HepG2 (cell line): ENCODE data around the gene C4orf36.

ENCODE experiments used
- CBFB ChIP-seq: sonication (generic); formaldehyde crosslinking; IDR thresholded peaks from 2 replicates; pipeline ENCODE4 v1.4.0; 2020; ENCODE audit warnings: missing genetic modification reagents
- CEBPB ChIP-seq: IDR thresholded peaks from 2 replicates; pipeline ENCODE4 v1.6.1; 2011; ENCODE audit warnings: low read depth, low read length, improper control_type of control experiment, borderline replicate concordance
- CREM ChIP-seq, 2 experiments: sonication (generic) in 1 of 2; formaldehyde crosslinking in 1 of 2; IDR thresholded peaks; 2 replicates each; pipeline versions ENCODE4 v1.4.0 to v1.6.1; 2016 to 2020; ENCODE audit warnings: antibody characterized with exemption in 1 of 2, mild to moderate bottlenecking in 1 of 2, missing genetic modification reagents in 1 of 2
- FOXP4 ChIP-seq: sonication (generic); formaldehyde crosslinking; IDR thresholded peaks from 2 replicates; pipeline ENCODE4 v1.4.0; 2020; ENCODE audit warnings: missing genetic modification reagents
- GABPB1 ChIP-seq: IDR thresholded peaks from 2 replicates; pipeline ENCODE4 v1.6.1; 2016; ENCODE audit warnings: mild to moderate bottlenecking, missing genetic modification reagents, moderate library complexity, missing compliant biosample characterization
- IRF2 ChIP-seq: IDR thresholded peaks from 2 replicates; pipeline ENCODE4 v1.6.1; 2018; ENCODE audit warnings: missing genetic modification reagents, missing compliant biosample characterization
- SMC3 ChIP-seq: IDR thresholded peaks from 2 replicates; pipeline ENCODE4 v1.6.1; 2011; ENCODE audit warnings: low read length, improper control_type of control experiment
- ZNF263 ChIP-seq: sonication (generic); formaldehyde crosslinking; IDR thresholded peaks from 2 replicates; pipeline ENCODE4 v1.4.0; 2020; ENCODE audit warnings: missing genetic modification reagents
- ZNF510 ChIP-seq: sonication (generic); formaldehyde crosslinking; IDR thresholded peaks from 2 replicates; pipeline ENCODE4 v1.4.0; 2020; ENCODE audit warnings: low read depth, mild to moderate bottlenecking, missing genetic modification reagents
- ZNF816 ChIP-seq: sonication (generic); formaldehyde crosslinking; IDR thresholded peaks from 2 replicates; pipeline ENCODE4 v1.8.0; 2022; ENCODE audit warnings: missing genetic modification reagents, mild to moderate bottlenecking, borderline replicate concordance

GRCh38 chr4:86841309-86841708 is 50.9 kb downstream of the C4orf36 start:
- TF ChIP-seq GABPB1 (CRISPR knock-in tag) (no peak), CBFB (CRISPR knock-in tag) (no peak), ZNF510 (no peak), CEBPB (no peak), SMC3 (no peak), IRF2 (CRISPR knock-in tag) (no peak), ZNF816 (CRISPR knock-in tag) (no peak), CREM (IDR thresholded peaks at IDR 0.05) (no peak), CREM (CRISPR knock-in tag; IDR thresholded peaks at IDR 0.05) (no peak), FOXP4 (CRISPR knock-in tag) (no peak), ZNF263 (no peak)
